Natural killer cell (primary cell): ENCODE measurements around the gene NLK. TPM values are rescaled to one million over a fixed set of nuclear protein-coding genes. Genes with fewer than 3 reads are reported as not detected.
"Not testable (repeated sequence)": the region's sequence is repeated elsewhere in the genome, so short reads cannot be mapped to it uniquely, and the experiment has no call there.

Experiments used
- ATAC-seq, 3 donors: fragments of 150-1000 bp in 2 of 3; fragments of 200-7000 bp in 1 of 3; cut with Tn5 transposase; 1 replicate in 1 of 3; 2 replicates in 2 of 3; pipeline ENCODE4 v1.10.0; 2021; ENCODE audit warnings: mild to moderate bottlenecking in 2 of 3, moderate library complexity in 2 of 3
- DNase-seq, 2 donors: peaks; one replicate each; pipeline versions ENCODE4 v3.0.0 to v3.0.0-alpha.2; 2013 to 2021; ENCODE audit warnings: mixed read lengths in 1 of 2
- H3K27ac ChIP-seq: one replicate; pipeline ENCODE4 v1.5.1; 2013; ENCODE audit warnings: mild to moderate bottlenecking, low read length
- H3K27me3 ChIP-seq: one replicate; pipeline ENCODE4 v1.6.1; 2013; ENCODE audit warnings: low read length; ENCODE audit not compliant: control insufficient read depth, insufficient read depth
- H3K36me3 ChIP-seq: one replicate; pipeline ENCODE4 v1.6.1; 2013; ENCODE audit warnings: low read length; ENCODE audit not compliant: control insufficient read depth, insufficient read depth
- H3K4me1 ChIP-seq: one replicate; pipeline ENCODE4 v1.6.1; 2013; ENCODE audit warnings: low read length; ENCODE audit not compliant: control insufficient read depth, insufficient read depth
- H3K4me3 ChIP-seq: one replicate; pipeline ENCODE4 v1.5.1; 2013; ENCODE audit warnings: low read length
- H3K9me3 ChIP-seq: one replicate; pipeline ENCODE4 v1.6.1; 2013; ENCODE audit warnings: low read length; ENCODE audit not compliant: control insufficient read depth, insufficient read depth
- H3K27ac Mint-ChIP-seq, 2 donors: one replicate each; pipeline ENCODE4 v1.8.0; 2022; ENCODE audit warnings: mild to moderate bottlenecking in 2 of 2, mixed read lengths in 2 of 2, moderate library complexity in 1 of 2
- H3K27me3 Mint-ChIP-seq, 2 donors: one replicate each; pipeline ENCODE4 v1.8.0; 2022; ENCODE audit warnings: low read depth in 2 of 2, mixed read lengths in 2 of 2
- H3K36me3 Mint-ChIP-seq: one replicate; pipeline ENCODE4 v1.8.0; 2022; ENCODE audit warnings: mixed read lengths
- H3K4me1 Mint-ChIP-seq, 2 donors: one replicate each; pipeline ENCODE4 v1.8.0; 2022; ENCODE audit warnings: mixed read lengths in 2 of 2
- H3K4me3 Mint-ChIP-seq: one replicate; pipeline ENCODE4 v1.8.0; 2022; ENCODE audit warnings: mild to moderate bottlenecking, moderate library complexity, mixed read lengths
- H3K9me3 Mint-ChIP-seq, 2 donors: one replicate each; pipeline ENCODE4 v1.8.0; 2022; ENCODE audit warnings: mixed read lengths in 2 of 2
- CTCF ChIP-seq: fragments of 200-600 bp; IDR thresholded peaks from one replicate; pipeline ENCODE4 v1.8.0; 2022; ENCODE audit warnings: antibody characterized with exemption
- WGBS: methylation state at CpG from one replicate; pipeline ENCODE4 v1.1.7; 2013; ENCODE audit warnings: missing lambda C conversion rate; ENCODE audit not compliant: insufficient coverage; 5-methylcytosine and 5-hydroxymethylcytosine counted together
- intact Hi-C: fragments of 100-400 bp; cut with micrococcal nuclease; formaldehyde crosslinking; loops from one replicate; pipeline ENCODE4 v1.14.2; 2022
- total RNA-seq, 4 donors: library from RNA; stranded (reverse); fragments of 120-200 nt in 1 of 4; gene quantifications; one replicate each; pipeline versions ENCODE4 v1.2.3 to v1.2.4, GENCODE V29; 2013 to 2022

NLK gene
- total RNA-seq, 3 donors from 2014 or later (not counting 1 experiment from before 2014, with no cell fraction given): 18.3 to 35.6 (median 20.8) TPM

DNA sequence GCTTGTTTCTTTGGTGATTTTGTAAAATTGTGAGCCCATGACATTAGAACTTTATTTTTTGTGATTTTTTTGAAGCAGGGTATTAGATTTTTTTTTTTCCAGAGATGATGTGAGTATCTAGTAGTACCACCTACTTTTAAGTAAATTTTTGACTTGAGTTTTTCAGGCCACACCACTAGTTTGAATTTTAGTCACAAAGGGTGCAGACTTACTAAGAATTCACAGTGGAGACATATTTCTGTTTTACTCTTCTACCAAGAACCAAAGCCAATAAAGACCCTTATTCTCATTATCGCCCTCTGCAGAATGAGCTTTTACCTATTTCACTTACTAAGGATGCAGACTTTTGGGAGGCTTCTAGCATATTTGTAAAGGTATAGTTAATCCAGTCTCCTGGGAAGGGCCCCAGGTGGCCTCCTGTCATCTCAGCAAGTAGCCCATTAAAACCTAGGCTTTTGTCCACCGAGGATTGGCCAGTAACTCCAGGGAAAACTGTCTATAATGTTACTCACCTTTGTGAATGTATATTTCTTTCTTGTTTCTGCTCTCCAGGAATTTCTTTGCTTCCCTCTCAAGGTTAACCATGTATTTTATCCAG lies 30.6 kb downstream of the NLK start:
- intact Hi-C loops: no loop called here
- 92% methylated on average over 2 of the region's 2 CpGs for WGBS
- Histone ChIP-seq H3K27ac (no peak overlapping the region), H3K4me1 (peaks cover 7% of the 10 kb centered on the region), H3K9me3 (no peaks in the 10 kb centered on the region), H3K36me3 (no peaks in the 10 kb centered on the region), H3K27me3 (no peaks in the 10 kb centered on the region), H3K4me3 (no peak overlapping the region)
- Mint-ChIP-seq H3K27me3 (no peaks in the 10 kb centered on the region), H3K4me1 (peaks cover 51 to 52% of the 10 kb centered on the region in 2 donors), H3K36me3 (no peaks in the 10 kb centered on the region), H3K9me3 (peaks cover 2% of the 10 kb centered on the region in 2 donors), H3K4me3 (no peak overlapping the region), H3K27ac (peak overlapping the region; percentile 86 to 90)
- ATAC-seq: no peak
- no peak for TF ChIP-seq CTCF
- DNase-seq: no peak

DNA sequence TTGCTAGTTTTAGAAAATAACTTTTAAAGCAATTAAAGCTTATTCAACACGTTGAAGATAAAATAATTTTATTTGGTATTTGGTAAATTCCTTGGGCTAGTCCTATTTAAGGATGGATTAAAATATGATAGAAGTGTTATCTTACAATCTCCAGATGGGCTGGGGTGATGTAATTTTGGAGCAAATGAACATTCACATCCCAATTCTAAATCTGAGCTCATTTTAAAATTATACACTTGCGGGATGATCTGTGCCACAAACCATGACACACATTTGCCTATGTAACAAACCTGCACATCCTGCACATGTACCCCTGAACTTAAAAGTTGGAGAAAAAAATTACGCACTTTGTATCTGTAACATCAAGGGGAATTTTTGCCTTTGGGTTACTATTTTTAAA lies 31.5 kb downstream of the NLK start:
- peaks cover 55 to 60% of the 10 kb centered on the region in 2 donors for H3K4me1 Mint-ChIP-seq
- no peak overlapping the region for H3K4me3 ChIP-seq
- DNase-seq (no peak), ATAC-seq (no peak)
- no peak overlapping the region for H3K4me3 Mint-ChIP-seq
- peaks cover 2% of the 10 kb centered on the region in 2 donors for H3K9me3 Mint-ChIP-seq
- H3K36me3 ChIP-seq: no peaks in the 10 kb centered on the region
- no peaks in the 10 kb centered on the region for H3K9me3 ChIP-seq
- no peaks in the 10 kb centered on the region for H3K27me3 Mint-ChIP-seq
- H3K27ac ChIP-seq: no peak overlapping the region
- H3K27me3 ChIP-seq: no peaks in the 10 kb centered on the region
- no peak overlapping the region for H3K27ac Mint-ChIP-seq
- H3K36me3 Mint-ChIP-seq: no peaks in the 10 kb centered on the region
- H3K4me1 ChIP-seq: peaks cover 7% of the 10 kb centered on the region
- WGBS: 80% methylated on average over 2 of the region's 3 CpGs
- intact Hi-C loops: no loop called here
- no peak for TF ChIP-seq CTCF

GRCh38 chr17:28076144-28076543 lies 33.7 kb downstream of the NLK start:
- DNase-seq (peak in 1 of 2 donors; percentile 28), ATAC-seq (no peak)
- Histone ChIP-seq H3K4me3 (no peak overlapping the region), H3K4me1 (peaks cover 7% of the 10 kb centered on the region), H3K27ac (no peak overlapping the region), H3K27me3 (no peaks in the 10 kb centered on the region), H3K9me3 (no peaks in the 10 kb centered on the region), H3K36me3 (no peaks in the 10 kb centered on the region)
- 36% methylated on average over 1 of the region's 1 CpG for WGBS
- peaks cover 2% of the 10 kb centered on the region in 2 donors for H3K9me3 Mint-ChIP-seq
- H3K4me3 Mint-ChIP-seq: no peak overlapping the region
- H3K27ac Mint-ChIP-seq: peak overlapping the region; percentile 44 to 52
- no peaks in the 10 kb centered on the region for H3K36me3 Mint-ChIP-seq
- TF ChIP-seq CTCF: no peak
- H3K4me1 Mint-ChIP-seq: peaks cover 70 to 74% of the 10 kb centered on the region in 2 donors
- H3K27me3 Mint-ChIP-seq: no peaks in the 10 kb centered on the region
- intact Hi-C loops: no loop called here

- H3K4me3 Mint-ChIP-seq, H3K4me1 ChIP-seq, H3K36me3 ChIP-seq, H3K9me3 ChIP-seq, ATAC-seq, H3K27ac ChIP-seq, H3K36me3 Mint-ChIP-seq, DNase-seq, H3K4me3 ChIP-seq, intact Hi-C loops, H3K9me3 Mint-ChIP-seq, H3K27me3 Mint-ChIP-seq, H3K27me3 ChIP-seq: not testable (repeated sequence)
- H3K27ac Mint-ChIP-seq: peak overlapping the region in 1 of 2 donors; percentile 52
- 97% methylated on average over 4 of the region's 6 CpGs for WGBS
- peaks cover 60 to 64% of the 10 kb centered on the region in 2 donors for H3K4me1 Mint-ChIP-seq
These were observed 34.7 kb downstream of the NLK start for GRCh38 chr17:28077140-28077539.
